SK-N-SH (cell line): Measurements from ENCODE around the gene FSD2.

Experiments
- CTCF ChIP-seq: fragments of 200-600 bp; sonication (generic); IDR thresholded peaks from 2 replicates; pipeline ENCODE4 v1.6.1; 2017; ENCODE audit warnings: antibody characterized with exemption, mild to moderate bottlenecking, moderate library complexity
- USF2 ChIP-seq: fragments of 150-350 bp; IDR thresholded peaks from 2 replicates; pipeline ENCODE4 v1.6.1; 2017; ENCODE audit warnings: antibody characterized with exemption, low read length, low read depth, borderline replicate concordance

GRCh38 chr15:82848241-82848993, 42.5 kb upstream of the FSD2 start:
- TF ChIP-seq CTCF (no peak), USF2 (no peak)
